ENCODE data around the gene ME3. TPM values are rescaled to one million over a fixed set of nuclear protein-coding genes. Genes with fewer than 3 reads are reported as not detected.

Gene ME3
- total RNA-seq, 1 donor from 2014 or later = 0.92 TPM

DNA sequence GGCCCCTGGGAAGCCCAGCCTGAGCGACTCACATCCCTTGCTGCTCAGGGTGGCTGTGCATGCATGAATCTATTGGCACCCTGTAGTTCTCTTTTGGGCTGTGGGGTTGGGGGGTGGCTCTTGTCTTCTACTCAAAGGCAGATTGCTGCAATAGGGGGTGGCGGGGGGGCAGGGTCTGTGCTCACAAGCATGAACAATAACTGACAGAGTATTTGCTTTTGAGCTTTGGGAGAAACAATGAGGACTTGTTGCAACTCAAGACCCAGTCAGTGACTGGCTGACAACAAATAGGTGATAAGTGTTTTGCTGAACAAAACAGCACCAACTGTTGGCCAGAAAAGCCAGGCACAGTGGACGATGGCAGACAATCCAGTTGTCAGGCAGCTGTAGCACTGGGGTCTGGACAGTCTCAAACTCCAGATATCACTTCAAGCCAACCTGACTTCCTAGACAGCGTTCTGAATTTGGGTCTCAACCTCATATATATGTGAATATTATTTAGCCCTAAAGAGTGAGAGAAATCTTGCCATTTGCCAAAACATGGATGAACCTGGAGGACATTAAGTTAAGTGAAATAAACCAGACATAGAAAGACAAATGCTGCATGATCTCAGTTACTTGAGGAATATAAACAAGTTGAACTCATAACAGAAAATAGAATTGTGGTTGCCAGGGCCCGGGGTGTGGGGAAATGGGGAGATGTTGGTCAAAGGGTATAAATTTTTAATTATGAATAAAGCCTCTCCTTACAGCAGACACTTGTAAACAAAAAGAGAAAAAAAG, 61.7 kb downstream of the ME3 start:
- no peak overlapping the region for H3K27ac Mint-ChIP-seq (ENCODE audit: unreplicated experiment)
- H3K36me3 Mint-ChIP-seq (ENCODE audit: low read depth, unreplicated experiment) = no peaks in the 10 kb centered on the region
- peaks cover 4% of the 10 kb centered on the region for H3K27me3 Mint-ChIP-seq (ENCODE audit: unreplicated experiment)
- TF ChIP-seq, protein P1, sequence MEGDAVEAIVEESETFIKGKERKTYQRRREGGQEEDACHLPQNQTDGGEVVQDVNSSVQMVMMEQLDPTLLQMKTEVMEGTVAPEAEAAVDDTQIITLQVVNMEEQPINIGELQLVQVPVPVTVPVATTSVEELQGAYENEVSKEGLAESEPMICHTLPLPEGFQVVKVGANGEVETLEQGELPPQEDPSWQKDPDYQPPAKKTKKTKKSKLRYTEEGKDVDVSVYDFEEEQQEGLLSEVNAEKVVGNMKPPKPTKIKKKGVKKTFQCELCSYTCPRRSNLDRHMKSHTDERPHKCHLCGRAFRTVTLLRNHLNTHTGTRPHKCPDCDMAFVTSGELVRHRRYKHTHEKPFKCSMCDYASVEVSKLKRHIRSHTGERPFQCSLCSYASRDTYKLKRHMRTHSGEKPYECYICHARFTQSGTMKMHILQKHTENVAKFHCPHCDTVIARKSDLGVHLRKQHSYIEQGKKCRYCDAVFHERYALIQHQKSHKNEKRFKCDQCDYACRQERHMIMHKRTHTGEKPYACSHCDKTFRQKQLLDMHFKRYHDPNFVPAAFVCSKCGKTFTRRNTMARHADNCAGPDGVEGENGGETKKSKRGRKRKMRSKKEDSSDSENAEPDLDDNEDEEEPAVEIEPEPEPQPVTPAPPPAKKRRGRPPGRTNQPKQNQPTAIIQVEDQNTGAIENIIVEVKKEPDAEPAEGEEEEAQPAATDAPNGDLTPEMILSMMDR (IDR thresholded peaks at IDR 0.05; ENCODE audit: unreplicated experiment) = no peak
- no peak for DNase-seq (ENCODE audit: low spot score)
- H3K4me3 Mint-ChIP-seq (ENCODE audit: unreplicated experiment) = no peak overlapping the region
- H3K9me3 Mint-ChIP-seq (ENCODE audit: unreplicated experiment) = no peaks in the 10 kb centered on the region
- peaks cover 11% of the 10 kb centered on the region for H3K4me1 Mint-ChIP-seq (ENCODE audit: unreplicated experiment)

DNA sequence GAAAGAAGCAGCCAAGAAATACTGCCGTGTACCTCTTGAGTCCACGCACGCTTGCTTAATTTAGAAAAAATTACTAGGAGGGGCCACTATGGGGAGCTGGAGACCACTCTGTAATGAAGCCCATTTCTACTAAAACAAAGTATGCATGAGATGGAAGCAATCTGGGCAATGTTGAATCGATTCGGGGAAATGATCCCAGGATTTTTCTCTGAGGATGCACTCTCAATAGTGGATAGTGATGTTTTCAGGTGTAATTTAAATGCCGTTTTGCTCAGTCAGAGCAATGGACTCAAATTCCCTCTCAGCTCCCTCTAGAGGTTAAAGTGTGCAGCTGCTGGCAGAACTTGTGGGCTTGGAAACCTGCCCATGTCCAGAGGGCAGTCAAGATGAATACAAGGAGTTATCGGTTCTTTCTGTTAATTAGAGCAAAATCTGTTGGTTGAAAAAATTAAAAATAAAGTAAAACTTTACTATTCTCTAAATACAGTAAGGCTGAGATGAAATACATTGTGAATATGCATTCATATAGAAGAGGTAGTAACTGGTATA, 64.1 kb downstream of the ME3 start:
- Mint-ChIP-seq H3K4me1 (ENCODE audit: unreplicated experiment) (peaks cover 11% of the 10 kb centered on the region), H3K36me3 (ENCODE audit: low read depth, unreplicated experiment) (no peaks in the 10 kb centered on the region), H3K27me3 (ENCODE audit: unreplicated experiment) (peaks cover 2% of the 10 kb centered on the region), H3K9me3 (ENCODE audit: unreplicated experiment) (no peaks in the 10 kb centered on the region), H3K27ac (ENCODE audit: unreplicated experiment) (no peak overlapping the region), H3K4me3 (ENCODE audit: unreplicated experiment) (no peak overlapping the region)
- DNase-seq (ENCODE audit: low spot score) = peak; percentile 56
- TF ChIP-seq, protein P1 (IDR thresholded peaks at IDR 0.05; ENCODE audit: unreplicated experiment) = peak; percentile 87

DNA sequence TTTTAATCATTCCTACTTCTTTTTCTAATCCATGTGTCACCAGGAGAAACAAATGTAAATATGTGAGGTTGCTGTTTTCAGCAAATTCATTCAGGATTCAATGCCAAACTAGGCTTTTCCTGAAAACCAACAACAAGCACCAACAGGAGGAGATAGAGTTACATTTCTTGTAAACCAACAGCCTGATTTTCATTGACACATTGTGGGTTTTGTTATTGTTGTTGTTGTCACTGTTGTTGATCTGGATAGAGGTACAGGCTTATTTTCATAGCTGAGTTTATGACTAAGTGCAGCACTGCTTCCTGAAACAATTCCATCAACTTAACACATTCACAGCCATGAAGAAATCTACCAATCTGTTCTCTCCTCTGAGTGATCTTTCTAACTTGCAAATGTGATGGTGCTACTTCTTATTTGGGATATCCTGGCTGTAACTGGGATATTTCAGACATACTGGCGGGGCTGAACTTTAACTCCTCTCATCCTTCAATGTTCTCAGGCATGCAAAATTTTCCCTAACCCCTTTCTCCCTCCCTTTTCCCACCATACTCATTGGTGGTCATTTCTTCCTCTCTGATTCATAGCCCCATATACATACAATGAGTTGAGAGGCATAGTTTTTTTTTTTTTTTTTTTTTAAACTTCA, 65.5 kb downstream of the ME3 start:
- H3K9me3 Mint-ChIP-seq (ENCODE audit: unreplicated experiment) = no peaks in the 10 kb centered on the region
- H3K4me1 Mint-ChIP-seq (ENCODE audit: unreplicated experiment) = peaks cover 11% of the 10 kb centered on the region
- no peak overlapping the region for H3K4me3 Mint-ChIP-seq (ENCODE audit: unreplicated experiment)
- TF ChIP-seq, protein P1 (IDR thresholded peaks at IDR 0.05; ENCODE audit: unreplicated experiment) = no peak
- peaks cover 1% of the 10 kb centered on the region for H3K27me3 Mint-ChIP-seq (ENCODE audit: unreplicated experiment)
- no peak overlapping the region for H3K27ac Mint-ChIP-seq (ENCODE audit: unreplicated experiment)
- no peaks in the 10 kb centered on the region for H3K36me3 Mint-ChIP-seq (ENCODE audit: low read depth, unreplicated experiment)
- no peak for DNase-seq (ENCODE audit: low spot score)

DNA sequence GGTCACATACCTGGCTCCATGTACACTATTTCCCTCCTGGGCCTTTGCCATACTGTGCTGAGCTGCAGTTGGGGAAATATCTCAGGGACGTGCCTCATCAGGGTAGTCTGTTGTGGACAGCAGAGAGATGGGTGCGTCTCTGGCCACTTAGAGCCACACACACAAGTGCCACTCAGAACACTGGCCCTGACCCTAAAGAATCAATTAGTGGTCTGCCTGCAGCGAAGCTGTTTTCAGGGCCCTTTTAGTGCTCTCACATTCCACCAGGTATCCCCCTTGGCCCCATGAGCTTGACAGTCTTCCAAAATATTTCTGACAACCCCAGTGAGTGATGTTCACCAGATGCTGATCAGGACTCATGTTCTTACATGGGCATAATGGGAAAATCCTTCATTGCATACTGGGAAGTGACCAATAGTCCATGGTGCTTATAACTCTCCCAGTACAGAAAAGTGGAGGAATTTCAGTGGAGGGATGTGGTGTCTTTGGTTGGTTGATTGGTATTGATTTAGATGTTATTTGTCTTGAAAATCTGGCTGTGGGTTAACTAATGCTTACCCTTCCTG, 66.1 kb downstream of the ME3 start:
- Mint-ChIP-seq H3K27ac (ENCODE audit: unreplicated experiment) (no peak overlapping the region), H3K36me3 (ENCODE audit: low read depth, unreplicated experiment) (no peaks in the 10 kb centered on the region), H3K27me3 (ENCODE audit: unreplicated experiment) (peaks cover 1% of the 10 kb centered on the region), H3K4me1 (ENCODE audit: unreplicated experiment) (peaks cover 11% of the 10 kb centered on the region), H3K4me3 (ENCODE audit: unreplicated experiment) (no peak overlapping the region), H3K9me3 (ENCODE audit: unreplicated experiment) (no peaks in the 10 kb centered on the region)
- DNase-seq (ENCODE audit: low spot score) = no peak
- TF ChIP-seq, protein P1 (IDR thresholded peaks at IDR 0.05; ENCODE audit: unreplicated experiment) = no peak

All from endothelial cell (in vitro differentiated cells).